ENCODE data around the gene CCDC149. TPM values are rescaled to one million over a fixed set of nuclear protein-coding genes. Genes with fewer than 3 reads are reported as not detected.

Gene CCDC149
- total RNA-seq, 1 experiment from 2014 or later: 0.95 TPM

GRCh38 chr4:24881508-24882196, 31.2 kb downstream of the CCDC149 start:
- H3K4me1 ChIP-seq: no peaks in the 10 kb centered on the region
- CTCF ChIA-PET: no interaction called here
- no peaks in the 10 kb centered on the region for H3K36me3 Mint-ChIP-seq (ENCODE audit: insufficient read depth, unreplicated experiment)
- DNase-seq: no peak
- H3K9me3 ChIP-seq: no peaks in the 10 kb centered on the region
- POLR2A ChIA-PET: no interaction called here
- no peak for TF ChIP-seq CTCF (IDR thresholded peaks at IDR 0.05; ENCODE audit: insufficient read depth in 1 of 2, low read depth in 1 of 2, low read length in 1 of 2, severe bottlenecking in 1 of 2, unreplicated experiment in 1 of 2)
- H3K9me3 Mint-ChIP-seq (ENCODE audit: unreplicated experiment): no peaks in the 10 kb centered on the region
- no peaks in the 10 kb centered on the region for H3K27me3 ChIP-seq (replicated peaks; ENCODE audit: control insufficient read depth, insufficient read depth, low read length)
- no peaks in the 10 kb centered on the region for H3K36me3 ChIP-seq (ENCODE audit: control insufficient read depth, insufficient read depth, low read length)
- no TSS peak for BruUV-seq (replicated peaks)
- H3K27ac Mint-ChIP-seq (ENCODE audit: unreplicated experiment): no peak overlapping the region
- intact Hi-C loops (cut with micrococcal nuclease; ENCODE audit: unreplicated experiment): no loop called here
- no peak overlapping the region for H3K4me3 Mint-ChIP-seq (ENCODE audit: unreplicated experiment)
- H3K4me1 Mint-ChIP-seq (ENCODE audit: low read depth, unreplicated experiment): no peaks in the 10 kb centered on the region
- no peak overlapping the region for H3K4me3 ChIP-seq (ENCODE audit: low read depth, low read length)
- peaks cover 10% of the 10 kb centered on the region for H3K27me3 Mint-ChIP-seq (ENCODE audit: insufficient read depth, unreplicated experiment)

GRCh38 chr4:24880186-24880585, 32.7 kb downstream of the CCDC149 start:
- H3K4me1 Mint-ChIP-seq (ENCODE audit: low read depth, unreplicated experiment): no peaks in the 10 kb centered on the region
- ChIA-PET CTCF (no interaction called here), POLR2A (no interaction called here)
- H3K27ac Mint-ChIP-seq (ENCODE audit: unreplicated experiment): no peak overlapping the region
- no peak overlapping the region for H3K4me3 Mint-ChIP-seq (ENCODE audit: unreplicated experiment)
- intact Hi-C loops (cut with micrococcal nuclease; ENCODE audit: unreplicated experiment): no loop called here
- Histone ChIP-seq H3K4me1 (no peaks in the 10 kb centered on the region), H3K9me3 (no peaks in the 10 kb centered on the region), H3K4me3 (ENCODE audit: low read depth, low read length) (no peak overlapping the region), H3K27me3 (replicated peaks; ENCODE audit: control insufficient read depth, insufficient read depth, low read length) (no peaks in the 10 kb centered on the region), H3K36me3 (ENCODE audit: control insufficient read depth, insufficient read depth, low read length) (no peaks in the 10 kb centered on the region)
- peaks cover 6% of the 10 kb centered on the region for H3K27me3 Mint-ChIP-seq (ENCODE audit: insufficient read depth, unreplicated experiment)
- no peak for TF ChIP-seq CTCF (IDR thresholded peaks at IDR 0.05; ENCODE audit: insufficient read depth in 1 of 2, low read depth in 1 of 2, low read length in 1 of 2, severe bottlenecking in 1 of 2, unreplicated experiment in 1 of 2)
- BruUV-seq (replicated peaks): no TSS peak
- no peaks in the 10 kb centered on the region for H3K36me3 Mint-ChIP-seq (ENCODE audit: insufficient read depth, unreplicated experiment)
- DNase-seq: no peak
- no peaks in the 10 kb centered on the region for H3K9me3 Mint-ChIP-seq (ENCODE audit: unreplicated experiment)

- ChIA-PET POLR2A (no interaction called here), CTCF (no interaction called here)
Measured at GRCh38 chr4:24878636-24879016, 34.2 kb downstream of the CCDC149 start.

More at GRCh38 chr4:24878636-24879016, 34.2 kb downstream of the CCDC149 start:
- no peaks in the 10 kb centered on the region for H3K4me1 ChIP-seq
- TF ChIP-seq CTCF (IDR thresholded peaks at IDR 0.05; ENCODE audit: insufficient read depth in 1 of 2, low read depth in 1 of 2, low read length in 1 of 2, severe bottlenecking in 1 of 2, unreplicated experiment in 1 of 2): no peak
- H3K9me3 ChIP-seq: no peaks in the 10 kb centered on the region
- no peaks in the 10 kb centered on the region for H3K27me3 ChIP-seq (replicated peaks; ENCODE audit: control insufficient read depth, insufficient read depth, low read length)
- intact Hi-C loops (cut with micrococcal nuclease; ENCODE audit: unreplicated experiment): no loop called here
- no peaks in the 10 kb centered on the region for H3K36me3 ChIP-seq (ENCODE audit: control insufficient read depth, insufficient read depth, low read length)
- Mint-ChIP-seq H3K4me1 (ENCODE audit: low read depth, unreplicated experiment) (no peaks in the 10 kb centered on the region), H3K4me3 (ENCODE audit: unreplicated experiment) (no peak overlapping the region), H3K27me3 (ENCODE audit: insufficient read depth, unreplicated experiment) (no peaks in the 10 kb centered on the region), H3K27ac (ENCODE audit: unreplicated experiment) (no peak overlapping the region), H3K9me3 (ENCODE audit: unreplicated experiment) (no peaks in the 10 kb centered on the region), H3K36me3 (ENCODE audit: insufficient read depth, unreplicated experiment) (no peaks in the 10 kb centered on the region)
- H3K4me3 ChIP-seq (ENCODE audit: low read depth, low read length): no peak overlapping the region
- no peak for DNase-seq
- BruUV-seq (replicated peaks): no TSS peak
